Naive thymus-derived CD8-positive, alpha-beta T cell (primary cell): ENCODE data around the gene TUT1. TPM values are rescaled to one million over a fixed set of nuclear protein-coding genes. Genes with fewer than 3 reads are reported as not detected.

Experiments
- ATAC-seq, 2 donors: fragments of 150-1000 bp; cut with Tn5 transposase in 1 of 2; sonication (Bioruptor Pico), chemical (Tn5 transposase) in 1 of 2; 1 replicate in 1 of 2; 2 replicates in 1 of 2; pipeline ENCODE4 v1.10.0; 2021; ENCODE audit warnings: mild to moderate bottlenecking in 2 of 2, moderate library complexity in 2 of 2
- POLR2A ChIA-PET: fragments of 350-600 bp; sonication (Branson Sonifier 250); formaldehyde crosslinking; loops from one replicate; lab custom pipeline; 2021; ENCODE audit warnings: antibody characterized with exemption; lab: Charles Lee
- DNase-seq, 10 donors: peaks; one replicate each; pipeline versions ENCODE4 v3.0.0 to v3.0.0-alpha.2; 2020 to 2022
- H3K27ac Mint-ChIP-seq, 10 donors: one replicate each; pipeline ENCODE4 v1.8.0; 2020 to 2022; ENCODE audit warnings: mild to moderate bottlenecking in 10 of 10, mixed read lengths in 10 of 10, moderate library complexity in 4 of 10, inconsistent platforms in 1 of 10
- H3K27me3 Mint-ChIP-seq, 5 donors: one replicate each; pipeline ENCODE4 v1.8.0; 2021 to 2022; ENCODE audit warnings: mixed read lengths in 5 of 5
- H3K36me3 Mint-ChIP-seq, 3 donors: one replicate each; pipeline ENCODE4 v1.8.0; 2020 to 2022; ENCODE audit warnings: mixed read lengths in 3 of 3, mild to moderate bottlenecking in 2 of 3, inconsistent platforms in 1 of 3
- H3K4me1 Mint-ChIP-seq, 4 donors: one replicate each; pipeline ENCODE4 v1.8.0; 2021 to 2022; ENCODE audit warnings: mixed read lengths in 4 of 4
- H3K4me3 Mint-ChIP-seq, 10 donors: one replicate each; pipeline ENCODE4 v1.8.0; 2020 to 2022; ENCODE audit warnings: mild to moderate bottlenecking in 10 of 10, mixed read lengths in 10 of 10, moderate library complexity in 6 of 10, inconsistent platforms in 1 of 10
- H3K9me3 Mint-ChIP-seq, 9 donors: one replicate each; pipeline ENCODE4 v1.8.0; 2020 to 2022; ENCODE audit warnings: mixed read lengths in 9 of 9, mild to moderate bottlenecking in 3 of 9, inconsistent platforms in 1 of 9, moderate library complexity in 1 of 9
- polyA plus RNA-seq, 3 donors: library from polyadenylated mRNA; unstranded; fragments of 300-500 nt; fragmentation: Illumina TruSeq; gene quantifications; one replicate each; pipeline ENCODE4 v1.2.3, GENCODE V29; 2021
- total RNA-seq, 8 experiments: library from RNA in 2 of 8; stranded (reverse) in 2 of 8; gene quantifications; one replicate each; pipeline ENCODE4 v1.2.3 and lab custom pipeline; 2021 to 2026

The TUT1 gene
- total and polyA plus RNA-seq, 5 experiments from 2014 or later: 12.8 to 50.9 (median 24.4) TPM

GRCh38 chr11:62544581-62545436 lies 46.5 kb downstream of the TUT1 start:
- H3K27ac Mint-ChIP-seq: peak overlapping the region; percentile 79 to 99 (median 93)
- no peaks in the 10 kb centered on the region for H3K36me3 Mint-ChIP-seq
- H3K9me3 Mint-ChIP-seq: no peaks in the 10 kb centered on the region
- ATAC-seq (peak; percentile 15 to 16), DNase-seq (peak in 3 of 10 donors; percentile 24 to 40 (median 35))
- POLR2A ChIA-PET: interaction anchor here (0.7 to 6.3 kb wide), 7 partner anchors 11 to 183 kb away, joined by 3 to 207 read pairs (median 4); partner anchors contain the start of genes HNRNPUL2, MTA2 and TUT1
- peaks cover 31 to 67% (median 66%) of the 10 kb centered on the region in 4 donors for H3K4me1 Mint-ChIP-seq
- H3K4me3 Mint-ChIP-seq: peak overlapping the region; percentile 89 to 95 (median 94)
- H3K27me3 Mint-ChIP-seq: no peaks in the 10 kb centered on the region

GRCh38 chr11:62543680-62544444 lies 47.5 kb downstream of the TUT1 start:
- POLR2A ChIA-PET: interaction anchor here (0.7 to 6.3 kb wide), 9 partner anchors 12 to 184 kb away, joined by 3 to 207 read pairs (median 4); partner anchors contain the start of genes EEF1G, HNRNPUL2, LBHD1 and TUT1
- Mint-ChIP-seq H3K4me1 (peaks cover 33 to 73% (median 71%) of the 10 kb centered on the region in 4 donors), H3K9me3 (no peaks in the 10 kb centered on the region), H3K36me3 (no peaks in the 10 kb centered on the region), H3K27ac (peak overlapping the region in 9 of 10 donors; percentile 79 to 99 (median 92)), H3K4me3 (peak overlapping the region; percentile 89 to 95 (median 94)), H3K27me3 (no peaks in the 10 kb centered on the region)
- ATAC-seq: no peak
- DNase-seq: no peak

GRCh38 chr11:62542750-62543567 lies 48.4 kb downstream of the TUT1 start:
- H3K36me3 Mint-ChIP-seq: no peaks in the 10 kb centered on the region
- ATAC-seq (peak; percentile 28 to 39), DNase-seq (peak; percentile 49 to 80 (median 71))
- H3K4me1 Mint-ChIP-seq: peaks cover 40 to 79% (median 74%) of the 10 kb centered on the region in 4 donors
- H3K27me3 Mint-ChIP-seq: no peaks in the 10 kb centered on the region
- H3K4me3 Mint-ChIP-seq: peak overlapping the region; percentile 62 to 95 (median 92)
- H3K27ac Mint-ChIP-seq: peak overlapping the region; percentile 68 to 99 (median 88)
- POLR2A ChIA-PET: interaction anchor here (0.6 to 6.3 kb wide), 6 partner anchors 13 to 129 kb away, joined by 3 to 207 read pairs (median 6); partner anchors contain the start of genes EEF1G, LBHD1, TUT1 and UQCC3
- H3K9me3 Mint-ChIP-seq: no peaks in the 10 kb centered on the region

- H3K4me3 Mint-ChIP-seq: peak overlapping the region in 9 of 10 donors; percentile 12 to 95 (median 94)
- no peaks in the 10 kb centered on the region for H3K27me3 Mint-ChIP-seq
- POLR2A ChIA-PET: interaction anchor here (0.7 to 6.3 kb wide), 5 partner anchors 14 to 137 kb away, joined by 3 to 207 read pairs (median 6); partner anchors contain the start of genes EEF1G and TUT1
- no peaks in the 10 kb centered on the region for H3K9me3 Mint-ChIP-seq
- DNase-seq (no peak), ATAC-seq (no peak)
- H3K36me3 Mint-ChIP-seq: peaks cover 0 to 2% (median 0%) of the 10 kb centered on the region in 3 donors
- peak overlapping the region in 8 of 10 donors; percentile 41 to 99 (median 88) for H3K27ac Mint-ChIP-seq
- H3K4me1 Mint-ChIP-seq: peaks cover 35 to 74% (median 67%) of the 10 kb centered on the region in 4 donors
These were observed 49.1 kb downstream of the TUT1 start for GRCh38 chr11:62542111-62542745.

GRCh38 chr11:62540804-62541701 lies 50.3 kb downstream of the TUT1 start:
- POLR2A ChIA-PET: interaction anchor here (0.6 to 6.3 kb wide), 6 partner anchors 12 to 117 kb away, joined by 3 to 207 read pairs (median 4); no protein-coding TSS in a partner anchor
- DNase-seq (no peak), ATAC-seq (no peak)
- peak overlapping the region; percentile 22 to 94 (median 64) for H3K4me3 Mint-ChIP-seq
- peak overlapping the region in 8 of 10 donors; percentile 51 to 99 (median 84) for H3K27ac Mint-ChIP-seq
- peaks cover 0 to 10% (median 0%) of the 10 kb centered on the region in 3 donors for H3K36me3 Mint-ChIP-seq
- H3K9me3 Mint-ChIP-seq: no peaks in the 10 kb centered on the region
- no peaks in the 10 kb centered on the region for H3K27me3 Mint-ChIP-seq
- H3K4me1 Mint-ChIP-seq: peaks cover 39 to 77% (median 67%) of the 10 kb centered on the region in 4 donors

- H3K27me3 Mint-ChIP-seq: no peaks in the 10 kb centered on the region
These were observed 51.9 kb downstream of the TUT1 start for GRCh38 chr11:62539238-62539925.

GRCh38 chr11:62538470-62539237 lies 52.7 kb downstream of the TUT1 start:
- peaks cover 33 to 61% (median 50%) of the 10 kb centered on the region in 4 donors for H3K4me1 Mint-ChIP-seq
- ATAC-seq: no peak
- peak overlapping the region in 7 of 10 donors; percentile 15 to 73 (median 29) for H3K4me3 Mint-ChIP-seq
- POLR2A ChIA-PET: interaction anchor here (0.7 to 1.5 kb wide), 4 partner anchors 17 to 95 kb away, joined by 3 to 8 read pairs (median 4); partner anchors contain the start of gene TUT1
- no peaks in the 10 kb centered on the region for H3K9me3 Mint-ChIP-seq
- H3K27me3 Mint-ChIP-seq: no peaks in the 10 kb centered on the region
- no peak for DNase-seq
- peak overlapping the region in 8 of 10 donors; percentile 21 to 87 (median 72) for H3K27ac Mint-ChIP-seq
- H3K36me3 Mint-ChIP-seq: peaks cover 0 to 29% (median 8%) of the 10 kb centered on the region in 3 donors

More at GRCh38 chr11:62539238-62539925, 51.9 kb downstream of the TUT1 start:
- ATAC-seq (peak in 1 of 2 donors; percentile 5), DNase-seq (peak in 1 of 10 donors; percentile 45)
- H3K4me1 Mint-ChIP-seq: peaks cover 36 to 68% (median 57%) of the 10 kb centered on the region in 4 donors
- H3K4me3 Mint-ChIP-seq: peak overlapping the region in 6 of 10 donors; percentile 15 to 73 (median 37)
- H3K9me3 Mint-ChIP-seq: no peaks in the 10 kb centered on the region
- H3K27ac Mint-ChIP-seq: peak overlapping the region in 7 of 10 donors; percentile 21 to 87 (median 73)
- peaks cover 0 to 22% (median 4%) of the 10 kb centered on the region in 3 donors for H3K36me3 Mint-ChIP-seq
- POLR2A ChIA-PET: interaction anchor here (0.5 to 1.7 kb wide), 5 partner anchors 17 to 115 kb away, joined by 3 to 8 read pairs (median 4); partner anchors contain the start of gene TUT1

- POLR2A ChIA-PET: no interaction called here
- ATAC-seq (no peak), DNase-seq (no peak)
- Mint-ChIP-seq H3K4me3 (no peak overlapping the region), H3K36me3 (peaks cover 0 to 52% (median 21%) of the 10 kb centered on the region in 3 donors), H3K9me3 (no peaks in the 10 kb centered on the region), H3K27me3 (no peaks in the 10 kb centered on the region), H3K4me1 (peaks cover 23 to 39% (median 29%) of the 10 kb centered on the region in 4 donors), H3K27ac (peak overlapping the region in 6 of 10 donors; percentile 13 to 80 (median 72))
These were observed 54.9 kb downstream of the TUT1 start for GRCh38 chr11:62536301-62536957.

- Mint-ChIP-seq H3K27me3 (no peaks in the 10 kb centered on the region), H3K4me3 (no peak overlapping the region), H3K36me3 (peaks cover 0 to 58% (median 23%) of the 10 kb centered on the region in 3 donors), H3K27ac (peak overlapping the region in 1 of 10 donors; percentile 75), H3K9me3 (no peaks in the 10 kb centered on the region), H3K4me1 (peaks cover 17 to 33% (median 23%) of the 10 kb centered on the region in 4 donors)
- DNase-seq: no peak
- ATAC-seq: no peak
- POLR2A ChIA-PET: no interaction called here
These were observed 55.5 kb downstream of the TUT1 start for GRCh38 chr11:62535802-62536201.
